ENCODE measurements around the gene KDM3A.

The KDM3A gene

GRCh38 chr2:86433137-86433536 lies 8.0 kb upstream of the KDM3A start:
- DNase-seq, result no peak

GRCh38 chr2:86434290-86434689 lies 6.9 kb upstream of the KDM3A start:
- no peak for DNase-seq

DNA sequence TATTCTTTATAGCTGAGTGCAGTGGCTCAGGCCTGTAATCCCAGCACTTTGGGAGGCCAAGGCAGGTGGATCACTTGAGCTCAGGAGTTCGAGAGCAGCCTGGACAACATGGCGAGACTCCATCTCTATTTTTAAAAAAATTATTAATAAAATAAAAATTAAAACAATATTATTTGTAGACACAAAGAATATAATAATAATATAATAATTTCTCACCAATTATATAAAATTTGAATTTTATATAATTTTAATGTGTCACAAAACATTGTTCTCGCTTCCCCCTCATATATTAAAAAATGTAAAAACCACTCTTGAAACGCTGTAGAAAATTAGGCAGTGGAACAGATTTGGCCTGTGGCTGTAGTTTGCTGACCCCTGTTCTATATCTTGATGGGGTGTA lies 5.6 kb upstream of the KDM3A start:
- DNase-seq, result no peak

GRCh38 chr2:86436328-86436727 lies 4.8 kb upstream of the KDM3A start:
- DNase-seq, result no peak

DNA sequence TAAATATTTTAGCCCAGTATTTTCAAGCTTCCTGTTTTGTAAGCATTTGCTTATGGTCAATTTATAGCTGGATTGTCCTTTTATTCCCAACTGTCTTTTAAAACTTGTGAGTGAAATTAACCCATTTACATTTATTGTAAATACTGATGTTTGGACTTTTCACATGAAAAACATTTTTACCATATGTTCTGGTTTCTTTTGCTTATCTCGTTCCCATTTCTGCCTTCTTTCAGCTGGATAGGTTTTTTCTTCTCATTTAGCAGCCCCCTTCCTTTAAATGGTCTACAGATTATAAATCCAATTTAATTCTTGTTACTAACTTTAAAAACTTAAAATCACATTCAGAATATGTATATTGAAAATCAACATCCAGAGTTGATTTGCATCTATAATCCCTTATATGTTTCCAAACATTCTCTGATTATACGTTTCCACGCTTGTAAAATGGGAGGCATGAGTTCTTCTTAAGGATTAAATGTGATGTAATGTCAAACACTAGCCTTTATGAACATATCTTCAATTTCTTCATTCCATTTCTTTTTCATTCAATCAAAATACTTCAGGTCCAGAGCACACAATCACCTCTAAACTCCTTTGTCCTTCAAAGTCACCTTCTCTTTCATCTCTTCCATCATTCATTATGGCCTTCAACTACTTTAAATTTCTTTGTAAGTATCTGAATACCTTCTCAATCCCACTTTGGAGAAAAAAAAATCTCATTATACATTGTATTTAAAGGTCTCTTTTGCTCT lies 1.1 kb upstream of the KDM3A start:
- DNase-seq, result no peak

DNA sequence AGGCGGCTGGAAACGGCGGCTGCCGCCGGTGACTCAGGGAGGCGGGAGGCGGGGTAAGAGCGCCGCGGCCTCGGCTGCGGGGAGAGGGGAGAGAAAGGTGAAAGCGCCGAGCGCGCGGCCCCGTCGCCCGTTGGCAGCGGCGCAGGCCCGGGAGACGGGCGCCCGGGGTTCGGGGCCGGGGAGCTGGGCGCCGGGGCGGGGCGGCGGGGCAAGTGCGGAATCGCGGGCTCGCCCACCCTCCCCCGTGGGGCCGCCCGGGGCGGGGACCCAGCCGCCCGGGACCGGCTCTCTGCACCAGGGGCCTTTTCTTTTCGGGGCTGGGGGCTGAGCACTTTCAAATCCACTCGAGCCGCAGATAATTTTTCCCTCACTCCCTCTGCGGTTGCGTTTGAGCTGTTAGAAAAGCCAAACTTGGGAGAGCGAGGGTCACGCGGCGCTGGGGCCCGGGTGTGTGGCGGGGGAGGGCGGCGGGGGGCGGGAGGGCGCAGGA lies 266 bp downstream of the KDM3A start:
- no peak for DNase-seq

DNA sequence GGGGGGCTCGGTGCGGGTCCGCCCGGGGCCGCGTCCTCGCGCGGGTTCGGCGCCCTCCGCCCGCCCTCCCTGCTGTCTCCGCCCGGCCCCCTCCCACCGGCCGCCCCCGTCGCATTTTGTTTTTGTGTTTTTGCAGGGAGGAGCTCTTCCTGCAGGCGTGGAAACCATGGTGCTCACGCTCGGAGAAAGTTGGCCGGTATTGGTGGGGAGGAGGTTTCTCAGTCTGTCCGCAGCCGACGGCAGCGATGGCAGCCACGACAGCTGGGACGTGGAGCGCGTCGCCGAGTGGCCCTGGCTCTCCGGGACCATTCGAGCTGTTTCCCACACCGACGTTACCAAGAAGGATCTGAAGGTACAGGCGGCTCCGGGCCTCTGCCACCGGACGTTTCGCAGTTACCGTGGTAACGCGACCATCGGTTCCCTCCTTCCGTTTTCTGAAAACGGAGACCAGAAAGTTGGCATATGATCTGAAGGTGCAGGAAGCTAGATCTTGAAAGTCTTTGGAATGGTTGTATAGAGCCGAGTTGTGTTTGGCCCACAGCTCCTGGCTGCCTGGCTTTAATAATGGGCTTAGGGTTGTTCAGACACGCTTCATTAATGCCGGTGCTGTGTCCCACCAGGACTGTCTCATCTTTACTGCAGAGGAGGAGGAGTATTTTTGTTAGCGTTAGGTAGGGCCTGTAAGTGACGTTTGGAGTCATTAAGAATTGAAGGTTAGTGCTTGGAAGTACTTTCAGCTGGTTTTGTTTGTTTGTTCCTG lies 891 bp downstream of the KDM3A start:
- DNase-seq, result no peak

GRCh38 chr2:86442642-86443005 lies 1.5 kb downstream of the KDM3A start:
- DNase-seq, result peak; percentile 30

GRCh38 chr2:86443631-86444350 lies 2.6 kb downstream of the KDM3A start:
- no peak for DNase-seq

- DNase-seq, result no peak
Measured at GRCh38 chr2:86445436-86445835, 4.3 kb downstream of the KDM3A start.

GRCh38 chr2:86446060-86446459 lies 4.9 kb downstream of the KDM3A start:
- DNase-seq, result no peak

GRCh38 chr2:86453836-86454235 lies 12.7 kb downstream of the KDM3A start:
- no peak for DNase-seq

DNA sequence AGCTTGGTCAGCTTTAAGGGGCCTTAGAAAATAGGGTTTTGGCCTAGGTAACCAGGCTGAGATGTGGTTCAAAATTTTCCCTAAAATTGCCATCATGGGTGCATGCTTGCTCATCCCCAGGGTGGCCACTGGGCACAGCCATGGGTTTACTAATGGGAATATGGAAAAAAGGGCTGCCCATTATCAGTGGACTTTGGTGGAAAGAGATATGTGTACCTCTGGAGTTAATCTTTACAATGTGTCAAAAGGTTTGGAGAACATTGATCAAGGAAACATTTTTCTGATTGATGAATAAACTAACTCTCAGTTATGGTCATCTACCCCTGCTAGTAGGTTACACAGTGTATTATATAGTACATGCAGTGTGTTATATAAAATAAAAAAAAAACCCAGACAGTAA lies 13.1 kb downstream of the KDM3A start:
- DNase-seq, result no peak

- DNase-seq, result no peak
Measured at GRCh38 chr2:86455181-86455580, 14.0 kb downstream of the KDM3A start.

- no peak for DNase-seq
Measured at GRCh38 chr2:86461042-86461743, 20.0 kb downstream of the KDM3A start.

DNA sequence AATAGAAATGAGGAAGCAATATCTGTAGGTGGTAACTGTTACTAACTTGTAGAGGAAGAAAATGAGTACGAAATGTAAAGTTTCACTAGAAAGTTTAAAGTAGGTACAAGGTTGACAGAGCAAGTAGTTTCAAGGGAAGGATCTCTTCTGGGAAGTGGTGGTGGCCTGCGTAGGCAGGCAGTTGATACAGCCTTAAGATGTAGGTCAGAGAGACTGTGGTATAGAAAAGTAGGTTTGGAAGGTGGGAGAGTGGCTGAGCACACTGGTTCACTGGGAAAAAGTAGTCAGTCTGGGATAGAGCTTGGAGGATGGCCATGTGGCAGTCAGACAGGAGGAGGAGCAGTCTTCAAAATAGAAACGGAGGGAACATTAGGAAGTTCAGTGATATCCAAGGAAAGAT lies 23.5 kb downstream of the KDM3A start:
- DNase-seq, result no peak

DNA sequence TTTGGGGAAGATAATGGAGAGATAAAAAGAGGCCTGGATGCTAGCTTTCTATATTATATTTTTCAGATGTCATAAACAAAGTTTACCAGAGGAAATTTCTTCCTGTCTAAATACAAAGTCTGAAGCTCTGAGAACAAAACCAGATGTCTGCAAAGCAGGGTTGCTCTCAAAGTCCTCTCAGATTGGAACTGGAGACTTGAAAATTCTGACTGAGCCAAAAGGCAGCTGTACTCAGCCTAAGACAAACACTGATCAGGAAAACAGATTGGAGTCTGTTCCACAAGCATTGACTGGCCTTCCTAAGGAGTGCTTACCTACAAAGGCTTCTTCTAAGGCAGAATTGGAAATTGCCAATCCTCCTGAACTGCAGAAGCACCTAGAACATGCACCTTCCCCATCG lies 25.1 kb downstream of the KDM3A start:
- no peak for DNase-seq

DNA sequence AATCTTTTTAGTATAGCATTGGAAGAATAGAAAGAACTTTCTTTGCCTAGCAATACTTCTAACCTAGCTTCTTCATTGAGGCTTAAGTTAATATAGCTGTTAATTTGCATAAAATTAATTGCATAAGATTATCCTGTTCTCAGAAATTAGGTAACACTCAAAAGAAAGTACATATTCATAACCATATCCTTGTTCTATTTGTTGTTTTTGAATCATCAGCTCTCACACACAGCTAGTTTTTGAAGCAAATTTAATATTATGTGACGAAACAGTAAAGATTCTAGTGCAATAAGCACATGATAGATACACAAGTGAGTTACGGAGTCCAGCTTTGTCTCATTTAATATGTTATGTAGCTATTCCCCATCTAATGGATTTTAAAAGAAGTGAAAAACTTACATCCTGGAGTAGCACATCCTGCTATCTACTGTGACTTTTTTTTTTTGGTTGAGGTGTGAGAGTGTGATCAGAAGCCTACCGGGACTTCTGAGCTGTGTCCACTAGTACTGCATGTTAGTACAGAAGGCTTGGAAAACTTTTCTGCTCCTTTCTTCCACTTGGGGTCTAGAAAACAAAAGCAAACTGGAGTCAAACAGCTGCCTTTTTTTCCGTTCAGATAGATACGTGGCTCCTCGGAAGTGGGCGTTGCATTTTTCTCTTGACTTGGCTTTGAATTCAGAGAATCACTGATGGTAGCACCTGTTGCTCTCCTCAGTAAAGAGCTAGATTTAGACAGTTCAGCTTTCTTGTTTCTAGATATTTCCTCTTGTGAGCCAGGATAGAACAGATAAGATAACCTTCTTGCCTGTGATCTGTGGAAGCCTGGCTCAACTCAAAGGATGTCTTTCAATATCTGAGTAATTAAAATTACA lies 27.2 kb downstream of the KDM3A start:
- DNase-seq, result no peak

GRCh38 chr2:86470890-86471289 lies 29.7 kb downstream of the KDM3A start:
- no peak for DNase-seq

DNA sequence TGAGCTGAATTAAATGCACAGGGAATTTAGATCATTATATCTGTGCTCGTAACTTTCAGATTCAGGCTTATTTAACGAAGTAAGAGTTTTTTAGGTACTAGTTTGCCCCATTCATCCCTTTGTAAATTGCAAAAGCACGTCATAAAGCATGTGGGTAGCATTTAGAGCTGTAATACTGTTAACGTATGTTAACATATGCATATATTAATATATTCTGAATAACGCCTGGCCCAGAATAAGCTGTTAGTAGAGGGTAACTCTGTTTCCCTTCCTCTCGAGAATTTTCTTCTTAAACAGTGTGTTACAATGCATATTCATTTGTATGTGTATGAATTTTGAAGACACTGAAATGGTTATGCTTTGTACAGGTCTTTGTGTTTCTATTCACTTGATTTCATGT lies 30.5 kb downstream of the KDM3A start:
- no peak for DNase-seq

GRCh38 chr2:86476092-86476491 lies 34.9 kb downstream of the KDM3A start:
- DNase-seq, result no peak

GRCh38 chr2:86476918-86477317 lies 35.7 kb downstream of the KDM3A start:
- no peak for DNase-seq
